GM23338 (cell line): Measurements from ENCODE around the gene TLX1. TPM values are rescaled to one million over a fixed set of nuclear protein-coding genes. Genes with fewer than 3 reads are reported as not detected.
A peak's percentile ranks its signal among the peaks of the same experiment; 100 is the strongest.

Experiments used
- ATAC-seq: fragments of 200-7000 bp; cut with Tn5 transposase; 3 replicates; pipeline ENCODE4 v1.9.1; 2020
- DNase-seq: peaks from one replicate; pipeline ENCODE4 v3.0.0-alpha.2; 2015; ENCODE audit warnings: low spot score
- H2AFZ ChIP-seq: fragments of 200-600 bp; sonication (generic); 2 replicates; pipeline ENCODE4 v1.8.0; 2016; ENCODE audit warnings: antibody characterized with exemption, mild to moderate bottlenecking, moderate library complexity
- H3F3A ChIP-seq: fragments of 200-600 bp; sonication (generic); replicated peaks from 2 replicates; pipeline ENCODE4 v1.8.0; 2017; ENCODE audit warnings: antibody characterized with exemption, mixed run types, low read depth
- H3K27ac ChIP-seq: fragments of 200-600 bp; sonication (generic); 2 replicates; pipeline ENCODE4 v1.6.1; 2016; ENCODE audit warnings: low read depth
- H3K27me3 ChIP-seq: fragments of 200-600 bp; sonication (generic); 2 replicates; pipeline ENCODE4 v1.8.0; 2016; ENCODE audit warnings: mild to moderate bottlenecking, mixed run types, moderate library complexity; ENCODE audit not compliant: insufficient read depth
- H3K36me3 ChIP-seq: fragments of 200-600 bp; sonication (generic); 2 replicates; pipeline ENCODE4 v1.8.0; 2016; ENCODE audit warnings: mild to moderate bottlenecking; ENCODE audit not compliant: insufficient read depth
- H3K4me1 ChIP-seq: fragments of 200-600 bp; sonication (generic); 2 replicates; pipeline ENCODE4 v1.8.0; 2016; ENCODE audit warnings: mild to moderate bottlenecking, moderate library complexity; ENCODE audit not compliant: insufficient read depth
- H3K4me2 ChIP-seq: fragments of 200-600 bp; sonication (generic); 2 replicates; pipeline ENCODE4 v1.7.1; 2017; ENCODE audit warnings: mixed run types
- H3K4me3 ChIP-seq: fragments of 200-600 bp; sonication (generic); 2 replicates; pipeline ENCODE4 v1.6.1; 2016; ENCODE audit warnings: mixed run types
- H3K79me2 ChIP-seq: fragments of 200-600 bp; sonication (generic); replicated peaks from 2 replicates; pipeline ENCODE4 v1.8.0; 2017; ENCODE audit warnings: mild to moderate bottlenecking; ENCODE audit not compliant: insufficient read depth
- H3K9me2 ChIP-seq: fragments of 200-600 bp; sonication (generic); 2 replicates; pipeline ENCODE4 v1.8.0; 2017; ENCODE audit not compliant: insufficient read depth
- H4K20me1 ChIP-seq: fragments of 200-600 bp; sonication (generic); replicated peaks from 2 replicates; pipeline ENCODE4 v1.8.0; 2017; ENCODE audit warnings: mild to moderate bottlenecking; ENCODE audit not compliant: insufficient read depth
- H3K27ac Mint-ChIP-seq: 2 replicates; pipeline ENCODE4 v1.8.0; 2020; ENCODE audit warnings: inconsistent platforms, mild to moderate bottlenecking, moderate library complexity, mixed read lengths
- H3K27me3 Mint-ChIP-seq: 3 replicates; pipeline ENCODE4 v1.8.0; 2022; ENCODE audit warnings: low read depth, mild to moderate bottlenecking, moderate library complexity, mixed read lengths, inconsistent platforms; ENCODE audit not compliant: insufficient read depth, poor library complexity
- H3K36me3 Mint-ChIP-seq: 3 replicates; pipeline ENCODE4 v1.8.0; 2021; ENCODE audit warnings: low read depth, mild to moderate bottlenecking, inconsistent platforms, moderate library complexity, mixed read lengths
- H3K4me1 Mint-ChIP-seq: 3 replicates; pipeline ENCODE4 v1.8.0; 2020; ENCODE audit warnings: mild to moderate bottlenecking, inconsistent platforms, mixed read lengths
- H3K4me3 Mint-ChIP-seq: 3 replicates; pipeline ENCODE4 v1.8.0; 2021; ENCODE audit warnings: moderate library complexity, mild to moderate bottlenecking, inconsistent platforms, mixed read lengths
- H3K9me3 Mint-ChIP-seq: 3 replicates; pipeline ENCODE4 v1.8.0; 2020; ENCODE audit warnings: moderate library complexity, mild to moderate bottlenecking, inconsistent platforms, mixed read lengths
- CREB1 ChIP-seq: fragments of 250-450 bp; sonication (Bioruptor Pico); IDR thresholded peaks from 2 replicates; pipeline ENCODE4 v1.5.0; 2020; ENCODE audit warnings: low read depth, mild to moderate bottlenecking, moderate library complexity
- ETS1 ChIP-seq: IDR thresholded peaks from 2 replicates; pipeline ENCODE4 v1.6.1; 2016; ENCODE audit warnings: antibody characterized with exemption
- EZH2 ChIP-seq: fragments of 200-600 bp; sonication (generic); IDR thresholded peaks from one replicate; pipeline ENCODE4 v1.8.0; 2017; ENCODE audit warnings: antibody characterized with exemption, mild to moderate bottlenecking, low read depth; ENCODE audit not compliant: unreplicated experiment
- EZH2phosphoT487 ChIP-seq: fragments of 200-600 bp; sonication (generic); IDR thresholded peaks from one replicate; pipeline ENCODE4 v1.8.1; 2018; ENCODE audit warnings: antibody characterized with exemption; ENCODE audit not compliant: unreplicated experiment
- JUNB ChIP-seq: IDR thresholded peaks from one replicate; pipeline ENCODE4 v1.6.1; 2016; ENCODE audit warnings: antibody characterized with exemption; ENCODE audit not compliant: unreplicated experiment
- NANOG ChIP-seq: IDR thresholded peaks from 2 replicates; pipeline ENCODE4 v1.6.1; 2016; ENCODE audit warnings: antibody characterized with exemption, borderline replicate concordance
- REST ChIP-seq: IDR thresholded peaks from one replicate; pipeline ENCODE4 v1.6.1; 2018; ENCODE audit warnings: antibody characterized with exemption; ENCODE audit not compliant: unreplicated experiment
- STAT1 ChIP-seq: IDR thresholded peaks from one replicate; pipeline ENCODE4 v1.6.1; 2016; ENCODE audit warnings: antibody characterized with exemption; ENCODE audit not compliant: unreplicated experiment
- ZNF114 ChIP-seq: fragments of 250-450 bp; sonication (Bioruptor Pico); IDR thresholded peaks from 2 replicates; pipeline ENCODE4 v1.5.0; 2020; ENCODE audit warnings: mild to moderate bottlenecking, moderate library complexity
- ZNF331 ChIP-seq: fragments of 250-450 bp; sonication (Bioruptor Pico); IDR thresholded peaks from 2 replicates; pipeline ENCODE4 v1.5.0; 2020; ENCODE audit warnings: low read depth, mild to moderate bottlenecking, moderate library complexity
- ZNF462 ChIP-seq: fragments of 250-450 bp; sonication (Bioruptor Pico); IDR thresholded peaks from 2 replicates; pipeline ENCODE4 v1.5.0; 2020; ENCODE audit warnings: mild to moderate bottlenecking, moderate library complexity
- polyA plus RNA-seq: library from polyadenylated mRNA; unstranded; fragments of >200 nt; fragmentation: Nextera tagmentation; extraction: Ambion mirVana; gene quantifications from 2 replicates; pipeline ENCODE4 v1.2.1, GENCODE V29; 2016
- total RNA-seq: library from RNA; depleted of rRNA; stranded (reverse); fragments of >200 nt; shearing (Covaris generic); gene quantifications from 2 replicates; pipeline ENCODE4 v1.2.3, GENCODE V29; 2014
- TF ChIP-seq, protein P1 (sequence below), 2 experiments: fragments of 200-600 bp in 1 of 2; sonication (generic) in 1 of 2; conservative IDR thresholded peaks; 2 replicates each; pipeline versions ENCODE4 v1.5.1 to v1.6.1; 2016 to 2017; ENCODE audit warnings: antibody characterized with exemption in 2 of 2, low read depth in 2 of 2, mild to moderate bottlenecking in 2 of 2, moderate library complexity in 1 of 2

Gene TLX1
- total and polyA plus RNA-seq, 2 experiments from 2014 or later: not detected

GRCh38 chr10:101097881-101098280, 33.2 kb upstream of the TLX1 start:
- H3K27ac ChIP-seq: no peak overlapping the region
- H4K20me1 ChIP-seq: no peaks in the 10 kb centered on the region
- no peaks in the 10 kb centered on the region for H3K9me2 ChIP-seq
- no peak overlapping the region for H3K4me3 ChIP-seq
- no peaks in the 10 kb centered on the region for H3K36me3 Mint-ChIP-seq
- peaks cover 11% of the 10 kb centered on the region; the same call in 1 of the 2 replicates for H3K27me3 ChIP-seq
- H3K27me3 Mint-ChIP-seq: peaks cover 41% of the 10 kb centered on the region
- H3K27ac Mint-ChIP-seq: no peak overlapping the region
- H3K4me1 ChIP-seq: peaks cover 13% of the 10 kb centered on the region
- no peak overlapping the region for H2AFZ ChIP-seq
- H3F3A ChIP-seq: no peaks in the 10 kb centered on the region
- H3K4me2 ChIP-seq: no peak overlapping the region
- TF ChIP-seq, protein P1, sequence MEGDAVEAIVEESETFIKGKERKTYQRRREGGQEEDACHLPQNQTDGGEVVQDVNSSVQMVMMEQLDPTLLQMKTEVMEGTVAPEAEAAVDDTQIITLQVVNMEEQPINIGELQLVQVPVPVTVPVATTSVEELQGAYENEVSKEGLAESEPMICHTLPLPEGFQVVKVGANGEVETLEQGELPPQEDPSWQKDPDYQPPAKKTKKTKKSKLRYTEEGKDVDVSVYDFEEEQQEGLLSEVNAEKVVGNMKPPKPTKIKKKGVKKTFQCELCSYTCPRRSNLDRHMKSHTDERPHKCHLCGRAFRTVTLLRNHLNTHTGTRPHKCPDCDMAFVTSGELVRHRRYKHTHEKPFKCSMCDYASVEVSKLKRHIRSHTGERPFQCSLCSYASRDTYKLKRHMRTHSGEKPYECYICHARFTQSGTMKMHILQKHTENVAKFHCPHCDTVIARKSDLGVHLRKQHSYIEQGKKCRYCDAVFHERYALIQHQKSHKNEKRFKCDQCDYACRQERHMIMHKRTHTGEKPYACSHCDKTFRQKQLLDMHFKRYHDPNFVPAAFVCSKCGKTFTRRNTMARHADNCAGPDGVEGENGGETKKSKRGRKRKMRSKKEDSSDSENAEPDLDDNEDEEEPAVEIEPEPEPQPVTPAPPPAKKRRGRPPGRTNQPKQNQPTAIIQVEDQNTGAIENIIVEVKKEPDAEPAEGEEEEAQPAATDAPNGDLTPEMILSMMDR (conservative IDR thresholded peaks at IDR 0.05; ENCODE audit: low read depth in 2 of 2): no peak
- TF ChIP-seq CREB1 (CRISPR knock-in tag): no peak
- TF ChIP-seq ZNF331 (CRISPR knock-in tag): no peak
- no peak for TF ChIP-seq REST
- TF ChIP-seq EZH2phosphoT487: no peak
- no peak for TF ChIP-seq ZNF462 (CRISPR knock-in tag)
- TF ChIP-seq ZNF114 (CRISPR knock-in tag): no peak
- no peak for TF ChIP-seq JUNB
- no peak for TF ChIP-seq EZH2
- TF ChIP-seq ETS1: no peak
- TF ChIP-seq STAT1: no peak
- no peak for TF ChIP-seq NANOG
- H3K9me3 Mint-ChIP-seq: no peaks in the 10 kb centered on the region
- peaks cover 24% of the 10 kb centered on the region for H3K4me1 Mint-ChIP-seq
- H3K36me3 ChIP-seq: no peaks in the 10 kb centered on the region
- no peaks in the 10 kb centered on the region for H3K79me2 ChIP-seq
- peak; percentile 45 for DNase-seq
- ATAC-seq: no peak
- no peak overlapping the region for H3K4me3 Mint-ChIP-seq
